A549 (cell line): ENCODE measurements around the gene NTMT2. TPM values are rescaled to one million over a fixed set of nuclear protein-coding genes. Genes with fewer than 3 reads are reported as not detected.

Experiments
- ATAC-seq, 2 experiments: fragments of 200-7000 bp in 1 of 2; fragments of >200 bp in 1 of 2; cut with Nextera tagmentation in 1 of 2; cut with Tn5 transposase in 1 of 2; 3 replicates each; pipeline versions ENCODE4 v1.8.0 to v1.9.1; 2018 to 2020; ENCODE audit warnings: mild to moderate bottlenecking in 1 of 2, moderate library complexity in 1 of 2
- CTCF ChIA-PET: fragments of 300-600 bp; sonication (Branson Sonifier 250); formaldehyde crosslinking; extraction: SDS; loops from one replicate; lab custom pipeline; 2021; ENCODE audit warnings: antibody characterized with exemption, inconsistent platforms; lab: Yijun Ruan, JAX
- POLR2A ChIA-PET: fragments of 350-600 bp; formaldehyde crosslinking; extraction: SDS; loops from one replicate; lab custom pipeline; 2021; ENCODE audit warnings: antibody characterized with exemption, inconsistent platforms; lab: Yijun Ruan, JAX
- DNase-seq, 2 experiments: peaks; one replicate each; pipeline versions ENCODE4 v3.0.0 to v3.0.0-alpha.2; 2011 to 2016; ENCODE audit warnings: low read depth in 1 of 2, low spot score in 1 of 2
- FAIRE-seq: peaks from 2 replicates; lab custom pipeline; 2011; peaks lifted over from hg19 to GRCh38; lab: Jason Lieb, UNC
- H3K27ac ChIP-seq, 2 experiments: fragments of >200 bp; sonication (Bioruptor Twin); formaldehyde crosslinking; 3 replicates each; pipeline ENCODE4 v1.5.1; 2016 to 2017
- H3K4me1 ChIP-seq: fragments of >200 bp; sonication (Bioruptor Twin); formaldehyde crosslinking; 3 replicates; pipeline ENCODE4 v1.6.1; 2016
- H3K4me2 ChIP-seq: fragments of >200 bp; sonication (Bioruptor Twin); formaldehyde crosslinking; 3 replicates; pipeline ENCODE4 v1.6.1; 2016
- H3K4me3 ChIP-seq: fragments of >200 bp; sonication (Bioruptor Twin); formaldehyde crosslinking; 3 replicates; pipeline ENCODE4 v1.5.1; 2016
- H3K9me3 ChIP-seq: fragments of >200 bp; sonication (Bioruptor Twin); formaldehyde crosslinking; 3 replicates; pipeline ENCODE4 v1.6.1; 2016
- BHLHE40 ChIP-seq: IDR thresholded peaks from 2 replicates; pipeline ENCODE4 v1.6.1; 2012; ENCODE audit warnings: low read depth, low read length, inconsistent platforms
- CHD4 ChIP-seq: fragments of 200-600 bp; sonication (generic); IDR thresholded peaks from 2 replicates; pipeline ENCODE4 v1.6.1; 2016; ENCODE audit warnings: antibody characterized with exemption, mild to moderate bottlenecking, borderline replicate concordance
- EHMT2 ChIP-seq: fragments of 200-600 bp; sonication (generic); IDR thresholded peaks from 2 replicates; pipeline ENCODE4 v1.6.1; 2016; ENCODE audit warnings: antibody characterized with exemption, low read depth, mild to moderate bottlenecking, moderate library complexity
- FOSL2 ChIP-seq, 2 experiments: fragments of 450-650 bp in 1 of 2; fragments of >200 bp in 1 of 2; sonication (Bioruptor Twin) in 1 of 2; formaldehyde crosslinking; IDR thresholded peaks; 2 replicates each; pipeline versions ENCODE4 v1.5.0 to v1.6.1; 2016 to 2020; ENCODE audit warnings: mild to moderate bottlenecking in 1 of 2, moderate library complexity in 1 of 2
- FOXS1 ChIP-seq: fragments of 250-450 bp; sonication (Bioruptor Pico); IDR thresholded peaks from 2 replicates; pipeline ENCODE4 v1.5.0; 2020; ENCODE audit warnings: mild to moderate bottlenecking, moderate library complexity
- GATA3 ChIP-seq: IDR thresholded peaks from 2 replicates; pipeline ENCODE4 v1.6.1; 2012; ENCODE audit warnings: borderline replicate concordance
- HDAC2 ChIP-seq: fragments of 200-600 bp; sonication (generic); IDR thresholded peaks from 2 replicates; pipeline ENCODE4 v1.6.1; 2016
- HEYL ChIP-seq: fragments of 250-450 bp; sonication (Bioruptor Pico); IDR thresholded peaks from 2 replicates; pipeline ENCODE4 v1.8.0; 2021; ENCODE audit warnings: mild to moderate bottlenecking, moderate library complexity
- HOXA7 ChIP-seq: fragments of 250-450 bp; sonication (Bioruptor Pico); IDR thresholded peaks from 2 replicates; pipeline ENCODE4 v1.5.0; 2020; ENCODE audit warnings: mild to moderate bottlenecking, moderate library complexity
- HOXB13 ChIP-seq: fragments of 250-450 bp; sonication (Bioruptor Pico); IDR thresholded peaks from 2 replicates; pipeline ENCODE4 v1.5.0; 2020; ENCODE audit warnings: low read depth, mild to moderate bottlenecking, moderate library complexity
- HOXB5 ChIP-seq: fragments of 250-450 bp; sonication (Bioruptor Pico); IDR thresholded peaks from 2 replicates; pipeline ENCODE4 v1.5.0; 2020; ENCODE audit warnings: mild to moderate bottlenecking, moderate library complexity
- JUNB ChIP-seq: fragments of >200 bp; sonication (Bioruptor Twin); formaldehyde crosslinking; IDR thresholded peaks from 2 replicates; pipeline ENCODE4 v1.6.1; 2016
- KDM5A ChIP-seq: fragments of 200-600 bp; sonication (generic); IDR thresholded peaks from 2 replicates; pipeline ENCODE4 v1.6.1; 2016; ENCODE audit warnings: antibody characterized with exemption, mild to moderate bottlenecking
- NFE2L2 ChIP-seq: fragments of 150-350 bp; conservative IDR thresholded peaks from 2 replicates; pipeline ENCODE4 v1.6.1; 2014; ENCODE audit warnings: low read length
- PHF8 ChIP-seq: fragments of 200-600 bp; sonication (generic); IDR thresholded peaks from 2 replicates; pipeline ENCODE4 v1.6.1; 2016; ENCODE audit warnings: low read depth, mild to moderate bottlenecking, antibody characterized with exemption, moderate library complexity, borderline replicate concordance
- RAD21 ChIP-seq, 2 experiments: fragments of >200 bp in 1 of 2; sonication (Bioruptor Twin) in 1 of 2; formaldehyde crosslinking in 1 of 2; IDR thresholded peaks in 1 of 2; conservative IDR thresholded peaks in 1 of 2; 2 replicates in 1 of 2; 3 replicates in 1 of 2; pipeline ENCODE4 v1.6.1; 2012 to 2018; ENCODE audit warnings: inconsistent platforms in 1 of 2
- RARB ChIP-seq: fragments of 250-450 bp; sonication (Bioruptor Pico); IDR thresholded peaks from 2 replicates; pipeline ENCODE4 v1.8.0; 2021; ENCODE audit warnings: mild to moderate bottlenecking, moderate library complexity
- SMC3 ChIP-seq: fragments of >200 bp; sonication (Bioruptor Twin); formaldehyde crosslinking; IDR thresholded peaks from 3 replicates; pipeline ENCODE4 v1.6.1; 2018; ENCODE audit warnings: inconsistent platforms
- TFCP2L1 ChIP-seq: fragments of 250-450 bp; sonication (Bioruptor Pico); IDR thresholded peaks from 2 replicates; pipeline ENCODE4 v1.5.0; 2021; ENCODE audit warnings: mild to moderate bottlenecking
- WGBS: methylation state at CpG from one replicate; pipeline ENCODE4 v1.1.6; 2017; ENCODE audit errors: missing lambda C conversion rate; 5-methylcytosine and 5-hydroxymethylcytosine counted together
- polyA plus RNA-seq, 4 experiments: library from polyadenylated mRNA; depleted of rRNA in 3 of 4; stranded (reverse); fragments of >200 nt; fragmentation: RNase III in 1 of 4; extraction: RNeasy Plus Mini Kit Qiagen cat#74134 plus additional on column Dnase treatment in 1 of 4; gene quantifications; 2 replicates in 3 of 4; 3 replicates in 1 of 4; pipeline ENCODE4 v1.2.3, GENCODE V29; 2011 to 2017
- TF ChIP-seq, protein P1 (sequence below): IDR thresholded peaks from 2 replicates; pipeline ENCODE4 v1.6.1; 2012
- TF ChIP-seq, protein P2 (sequence below): fragments of 200-600 bp; sonication (generic); IDR thresholded peaks from 2 replicates; pipeline ENCODE4 v1.6.1; 2016; ENCODE audit warnings: antibody characterized with exemption, mild to moderate bottlenecking, moderate library complexity
- TF ChIP-seq, protein P3 (sequence below): IDR thresholded peaks from 2 replicates; pipeline ENCODE4 v1.6.1; 2012; ENCODE audit warnings: low read depth, borderline replicate concordance
- TF ChIP-seq, protein P4 (sequence below): fragments of 450-650 bp; IDR thresholded peaks from 2 replicates; pipeline ENCODE4 v1.6.1; 2014; ENCODE audit warnings: antibody characterized with exemption
- TF ChIP-seq, protein P5 (sequence below): fragments of 250-450 bp; sonication (Bioruptor Pico); IDR thresholded peaks from 2 replicates; pipeline ENCODE4 v1.5.0; 2020; ENCODE audit warnings: low read depth, mild to moderate bottlenecking, moderate library complexity

Gene NTMT2
- polyA plus RNA-seq, 2 of the 4 experiments (the other 2 are of a cell fraction): not detected

DNA sequence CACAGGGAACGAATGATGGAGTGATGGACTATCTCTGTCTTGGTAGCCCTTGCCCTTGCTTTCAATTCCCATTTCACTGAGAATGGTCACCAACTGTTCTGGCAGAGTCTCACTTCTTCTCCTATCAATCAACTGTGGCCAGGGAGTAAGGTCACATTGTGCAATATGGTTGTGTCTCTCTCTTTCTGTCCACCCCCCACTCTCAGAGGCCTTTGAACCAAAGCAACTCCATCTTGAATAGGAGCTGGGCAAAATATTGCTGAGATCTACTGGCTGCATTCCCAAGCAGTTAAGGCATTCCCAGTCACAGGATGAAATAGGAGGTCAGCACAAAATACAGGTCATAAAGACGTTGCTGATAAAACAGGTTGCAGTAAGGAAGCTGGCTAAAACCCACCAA, 36.7 kb downstream of the NTMT2 start:
- Histone ChIP-seq H3K4me2 (no peak overlapping the region), H3K9me3 (no peaks in the 10 kb centered on the region), H3K4me1 (no peaks in the 10 kb centered on the region), H3K4me3 (no peak overlapping the region), H3K27ac (no peak overlapping the region)
- ATAC-seq: no peak
- TF ChIP-seq KDM5A (no peak), TFCP2L1 (CRISPR knock-in tag) (no peak), CHD4 (no peak), SMC3 (no peak), EHMT2 (no peak), RARB (CRISPR knock-in tag) (no peak), HEYL (CRISPR knock-in tag) (no peak), HOXA7 (CRISPR knock-in tag) (no peak), GATA3 (no peak)
- TF ChIP-seq, protein P1, sequence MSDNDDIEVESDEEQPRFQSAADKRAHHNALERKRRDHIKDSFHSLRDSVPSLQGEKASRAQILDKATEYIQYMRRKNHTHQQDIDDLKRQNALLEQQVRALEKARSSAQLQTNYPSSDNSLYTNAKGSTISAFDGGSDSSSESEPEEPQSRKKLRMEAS: no peak
- TF ChIP-seq, protein P2, sequence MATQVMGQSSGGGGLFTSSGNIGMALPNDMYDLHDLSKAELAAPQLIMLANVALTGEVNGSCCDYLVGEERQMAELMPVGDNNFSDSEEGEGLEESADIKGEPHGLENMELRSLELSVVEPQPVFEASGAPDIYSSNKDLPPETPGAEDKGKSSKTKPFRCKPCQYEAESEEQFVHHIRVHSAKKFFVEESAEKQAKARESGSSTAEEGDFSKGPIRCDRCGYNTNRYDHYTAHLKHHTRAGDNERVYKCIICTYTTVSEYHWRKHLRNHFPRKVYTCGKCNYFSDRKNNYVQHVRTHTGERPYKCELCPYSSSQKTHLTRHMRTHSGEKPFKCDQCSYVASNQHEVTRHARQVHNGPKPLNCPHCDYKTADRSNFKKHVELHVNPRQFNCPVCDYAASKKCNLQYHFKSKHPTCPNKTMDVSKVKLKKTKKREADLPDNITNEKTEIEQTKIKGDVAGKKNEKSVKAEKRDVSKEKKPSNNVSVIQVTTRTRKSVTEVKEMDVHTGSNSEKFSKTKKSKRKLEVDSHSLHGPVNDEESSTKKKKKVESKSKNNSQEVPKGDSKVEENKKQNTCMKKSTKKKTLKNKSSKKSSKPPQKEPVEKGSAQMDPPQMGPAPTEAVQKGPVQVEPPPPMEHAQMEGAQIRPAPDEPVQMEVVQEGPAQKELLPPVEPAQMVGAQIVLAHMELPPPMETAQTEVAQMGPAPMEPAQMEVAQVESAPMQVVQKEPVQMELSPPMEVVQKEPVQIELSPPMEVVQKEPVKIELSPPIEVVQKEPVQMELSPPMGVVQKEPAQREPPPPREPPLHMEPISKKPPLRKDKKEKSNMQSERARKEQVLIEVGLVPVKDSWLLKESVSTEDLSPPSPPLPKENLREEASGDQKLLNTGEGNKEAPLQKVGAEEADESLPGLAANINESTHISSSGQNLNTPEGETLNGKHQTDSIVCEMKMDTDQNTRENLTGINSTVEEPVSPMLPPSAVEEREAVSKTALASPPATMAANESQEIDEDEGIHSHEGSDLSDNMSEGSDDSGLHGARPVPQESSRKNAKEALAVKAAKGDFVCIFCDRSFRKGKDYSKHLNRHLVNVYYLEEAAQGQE: no peak
- TF ChIP-seq, protein P3, sequence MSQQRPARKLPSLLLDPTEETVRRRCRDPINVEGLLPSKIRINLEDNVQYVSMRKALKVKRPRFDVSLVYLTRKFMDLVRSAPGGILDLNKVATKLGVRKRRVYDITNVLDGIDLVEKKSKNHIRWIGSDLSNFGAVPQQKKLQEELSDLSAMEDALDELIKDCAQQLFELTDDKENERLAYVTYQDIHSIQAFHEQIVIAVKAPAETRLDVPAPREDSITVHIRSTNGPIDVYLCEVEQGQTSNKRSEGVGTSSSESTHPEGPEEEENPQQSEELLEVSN: no peak
- FAIRE-seq: no peak
- ChIA-PET POLR2A (no interaction called here), CTCF (no interaction called here)
- no peak for DNase-seq
- 2% methylated on average over 2 of the region's 2 CpGs for WGBS

DNA sequence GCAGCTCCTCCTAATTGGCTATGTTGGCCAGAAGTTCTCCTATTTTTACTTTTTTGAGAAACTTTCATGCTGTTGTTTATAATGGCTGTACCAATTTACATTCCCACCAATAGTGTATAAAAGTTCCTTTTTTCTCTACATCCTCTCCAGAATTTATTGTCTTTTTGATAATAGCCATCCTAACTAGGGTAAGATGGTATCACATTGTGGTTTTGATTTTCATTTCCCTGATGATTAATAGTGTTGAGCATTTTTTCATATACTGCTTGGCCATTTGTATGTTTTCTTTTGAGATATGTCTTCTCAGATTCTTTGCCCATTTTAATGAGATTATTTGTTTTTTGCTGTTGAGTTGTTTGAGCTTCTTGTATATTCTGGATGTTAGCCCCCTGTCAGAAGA, 46.8 kb downstream of the NTMT2 start:
- no peak for FAIRE-seq
- Histone ChIP-seq H3K9me3 (no peaks in the 10 kb centered on the region), H3K4me2 (no peak overlapping the region), H3K4me1 (no peaks in the 10 kb centered on the region), H3K4me3 (no peak overlapping the region), H3K27ac (no peak overlapping the region)
- ChIA-PET CTCF (no interaction called here), POLR2A (no interaction called here)
- DNase-seq: no peak
- TF ChIP-seq FOXS1 (CRISPR knock-in tag): no peak
- TF ChIP-seq HOXB13 (CRISPR knock-in tag): no peak
- no peak for TF ChIP-seq HDAC2
- TF ChIP-seq JUNB: no peak
- no peak for TF ChIP-seq PHF8
- TF ChIP-seq RARB (CRISPR knock-in tag): no peak
- TF ChIP-seq, protein P4, sequence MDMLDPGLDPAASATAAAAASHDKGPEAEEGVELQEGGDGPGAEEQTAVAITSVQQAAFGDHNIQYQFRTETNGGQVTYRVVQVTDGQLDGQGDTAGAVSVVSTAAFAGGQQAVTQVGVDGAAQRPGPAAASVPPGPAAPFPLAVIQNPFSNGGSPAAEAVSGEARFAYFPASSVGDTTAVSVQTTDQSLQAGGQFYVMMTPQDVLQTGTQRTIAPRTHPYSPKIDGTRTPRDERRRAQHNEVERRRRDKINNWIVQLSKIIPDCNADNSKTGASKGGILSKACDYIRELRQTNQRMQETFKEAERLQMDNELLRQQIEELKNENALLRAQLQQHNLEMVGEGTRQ: no peak
- TF ChIP-seq FOSL2 (IDR thresholded peaks at IDR 0.05): no peak
- no peak for TF ChIP-seq FOSL2 (CRISPR knock-in tag; IDR thresholded peaks at IDR 0.05)
- no peak for TF ChIP-seq RAD21 (conservative IDR thresholded peaks at IDR 0.05 in 1 of 2, IDR thresholded peaks at IDR 0.05 in 1 of 2)
- TF ChIP-seq, protein P5, sequence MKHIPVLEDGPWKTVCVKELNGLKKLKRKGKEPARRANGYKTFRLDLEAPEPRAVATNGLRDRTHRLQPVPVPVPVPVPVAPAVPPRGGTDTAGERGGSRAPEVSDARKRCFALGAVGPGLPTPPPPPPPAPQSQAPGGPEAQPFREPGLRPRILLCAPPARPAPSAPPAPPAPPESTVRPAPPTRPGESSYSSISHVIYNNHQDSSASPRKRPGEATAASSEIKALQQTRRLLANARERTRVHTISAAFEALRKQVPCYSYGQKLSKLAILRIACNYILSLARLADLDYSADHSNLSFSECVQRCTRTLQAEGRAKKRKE: no peak
- no peak for TF ChIP-seq BHLHE40
- no peak for TF ChIP-seq NFE2L2
- TF ChIP-seq HOXB5 (CRISPR knock-in tag): no peak
- TF ChIP-seq TFCP2L1 (CRISPR knock-in tag): no peak
- ATAC-seq: no peak
